Mesenchymal stem cell (in vitro differentiated cells and primary cell): ENCODE data around the gene ASMTL.

ENCODE experiments used
- DNase-seq: peaks from one replicate; pipeline ENCODE4 v3.0.0-alpha.2; 2013
- H2AFZ ChIP-seq: one replicate; pipeline ENCODE4 v1.6.1; 2013; ENCODE audit warnings: low read depth, mild to moderate bottlenecking, control low read depth, inconsistent platforms, low read length, moderate library complexity
- H2AK5ac ChIP-seq: 2 replicates; pipeline ENCODE4 v1.6.1; 2013; ENCODE audit warnings: low read length, moderate library complexity, mild to moderate bottlenecking, inconsistent platforms; ENCODE audit not compliant: severe bottlenecking
- H2BK120ac ChIP-seq: one replicate; pipeline ENCODE4 v1.6.1; 2013; ENCODE audit warnings: low read depth, mild to moderate bottlenecking, inconsistent platforms, low read length, moderate library complexity
- H2BK12ac ChIP-seq, 2 experiments: one replicate each; pipeline ENCODE4 v1.6.1; 2013; ENCODE audit warnings: inconsistent platforms in 2 of 2, low read length in 2 of 2, mild to moderate bottlenecking in 2 of 2, moderate library complexity in 2 of 2, control low read depth in 1 of 2
- H2BK15ac ChIP-seq: one replicate; pipeline ENCODE4 v1.6.1; 2013; ENCODE audit warnings: mild to moderate bottlenecking, low read depth, inconsistent platforms; ENCODE audit not compliant: poor library complexity, severe bottlenecking
- H2BK5ac ChIP-seq: 2 replicates; pipeline ENCODE4 v1.6.1; 2013; ENCODE audit warnings: low read depth, mild to moderate bottlenecking, low read length, control low read depth, inconsistent platforms; ENCODE audit not compliant: poor library complexity, severe bottlenecking
- H3K14ac ChIP-seq, 2 experiments: one replicate each; pipeline ENCODE4 v1.6.1; 2013; ENCODE audit warnings: inconsistent platforms in 2 of 2, low read length in 2 of 2, control low read depth in 1 of 2, mild to moderate bottlenecking in 1 of 2, moderate library complexity in 1 of 2
- H3K18ac ChIP-seq, 2 experiments: one replicate each; pipeline ENCODE4 v1.6.1; 2013; ENCODE audit warnings: inconsistent platforms in 2 of 2, low read length in 2 of 2, control low read depth in 1 of 2, low read depth in 1 of 2, mild to moderate bottlenecking in 1 of 2
- H3K23ac ChIP-seq, 2 experiments: one replicate each; pipeline ENCODE4 v1.6.1; 2013; ENCODE audit warnings: inconsistent platforms in 2 of 2, low read length in 2 of 2, mild to moderate bottlenecking in 2 of 2, moderate library complexity in 2 of 2, control low read depth in 1 of 2
- H3K27ac ChIP-seq: 2 replicates; pipeline ENCODE4 v1.5.1; 2013; ENCODE audit warnings: mild to moderate bottlenecking, moderate library complexity, low read length, control low read depth, inconsistent platforms; ENCODE audit not compliant: poor library complexity, severe bottlenecking
- H3K27me3 ChIP-seq, 2 experiments: 2 replicates each; pipeline versions ENCODE4 v1.6.1 to v1.7.0; 2013; ENCODE audit warnings: low read length in 2 of 2, mild to moderate bottlenecking in 2 of 2, moderate library complexity in 2 of 2, control low read depth in 1 of 2, inconsistent platforms in 1 of 2; ENCODE audit not compliant: control insufficient read depth in 1 of 2, insufficient read depth in 1 of 2
- H3K36me3 ChIP-seq, 2 experiments: 2 replicates each; pipeline versions ENCODE4 v1.6.1 to v1.7.0; 2013; ENCODE audit warnings: low read length in 2 of 2, control low read depth in 1 of 2, inconsistent platforms in 1 of 2, low read depth in 1 of 2, mild to moderate bottlenecking in 1 of 2; ENCODE audit not compliant: insufficient read depth in 2 of 2, control insufficient read depth in 1 of 2
- H3K4ac ChIP-seq, 2 experiments: one replicate each; pipeline ENCODE4 v1.6.1; 2013; ENCODE audit warnings: inconsistent platforms in 2 of 2, low read length in 2 of 2, mild to moderate bottlenecking in 2 of 2, moderate library complexity in 2 of 2, control low read depth in 1 of 2, low read depth in 1 of 2
- H3K4me1 ChIP-seq: 2 replicates; pipeline ENCODE4 v1.6.1; 2013; ENCODE audit warnings: low read depth, low read length, control low read depth; ENCODE audit not compliant: control insufficient read depth, insufficient read depth
- H3K4me2 ChIP-seq: 2 replicates; pipeline ENCODE4 v1.6.1; 2013; ENCODE audit warnings: low read length, mild to moderate bottlenecking, inconsistent platforms; ENCODE audit not compliant: poor library complexity, severe bottlenecking
- H3K4me3 ChIP-seq, 2 experiments: 2 replicates each; pipeline versions ENCODE4 v1.5.1 to v1.7.0; 2013; ENCODE audit warnings: low read length in 2 of 2, mild to moderate bottlenecking in 2 of 2, control low read depth in 1 of 2, low read depth in 1 of 2; ENCODE audit not compliant: insufficient read depth in 1 of 2
- H3K79me1 ChIP-seq: replicated peaks from 2 replicates; pipeline ENCODE4 v1.6.1; 2013; ENCODE audit warnings: mild to moderate bottlenecking, control low read depth, low read length, inconsistent platforms; ENCODE audit not compliant: poor library complexity, severe bottlenecking
- H3K9ac ChIP-seq: 2 replicates; pipeline ENCODE4 v1.7.0; 2013; ENCODE audit warnings: mild to moderate bottlenecking, low read length, moderate library complexity
- H3K9me3 ChIP-seq: 2 replicates; pipeline ENCODE4 v1.7.0; 2013; ENCODE audit warnings: mild to moderate bottlenecking, low read length; ENCODE audit not compliant: control insufficient read depth
- H4K8ac ChIP-seq: one replicate; pipeline ENCODE4 v1.6.1; 2013; ENCODE audit warnings: inconsistent platforms, mild to moderate bottlenecking, low read length, moderate library complexity
- H4K91ac ChIP-seq: one replicate; pipeline ENCODE4 v1.6.1; 2013; ENCODE audit warnings: mild to moderate bottlenecking, low read length, inconsistent platforms
- WGBS: methylation state at CpG from one replicate; pipeline ENCODE4 v1.1.7; 2013; ENCODE audit warnings: mixed read lengths; 5-methylcytosine and 5-hydroxymethylcytosine counted together

ASMTL gene

DNA sequence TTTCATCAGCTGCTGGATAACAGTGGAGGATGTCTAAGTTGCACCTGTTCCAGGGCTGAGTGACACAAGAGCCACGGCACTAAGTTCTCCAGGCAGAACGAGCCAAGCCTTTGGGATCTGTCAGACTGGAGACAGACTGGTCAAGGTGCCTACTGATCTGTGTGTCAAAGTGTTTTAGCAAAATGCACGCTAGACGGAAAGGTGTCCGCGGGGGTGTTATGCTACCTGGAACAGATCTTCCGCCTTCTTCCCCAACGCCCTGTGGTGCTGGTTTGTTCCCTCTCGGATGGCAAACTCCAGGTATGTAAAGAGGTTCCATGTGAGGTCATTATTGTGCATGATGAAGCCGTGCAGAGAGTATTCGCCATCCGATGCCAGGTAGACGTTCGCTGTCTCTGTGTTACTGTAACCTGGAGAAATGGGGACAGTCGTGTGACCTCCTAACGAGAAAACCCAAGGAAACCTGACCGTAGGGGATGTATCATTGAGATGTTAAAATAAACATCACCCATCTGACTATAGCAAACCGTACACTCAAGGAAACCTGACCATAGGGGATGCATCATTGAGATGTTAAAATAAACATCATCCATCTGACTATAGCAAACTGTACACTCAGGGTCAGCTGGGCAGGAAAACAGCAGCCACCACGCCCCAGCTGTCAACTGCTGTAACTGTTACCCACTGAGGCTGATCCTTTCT is 31.1 kb downstream of the ASMTL start:
- H3K9ac ChIP-seq: no peak overlapping the region
- no peak overlapping the region for H4K91ac ChIP-seq
- no peak overlapping the region for H2AK5ac ChIP-seq
- no peak overlapping the region for H2BK15ac ChIP-seq
- no peak overlapping the region for H3K23ac ChIP-seq
- no peak overlapping the region for H3K27ac ChIP-seq
- H2BK12ac ChIP-seq: no peak overlapping the region
- no peak for DNase-seq
- WGBS: over 99% methylated on average over 16 of the region's 19 CpGs
- H3K9me3 ChIP-seq: peaks cover 23% of the 10 kb centered on the region
- H3K14ac ChIP-seq: no peak overlapping the region
- no peak overlapping the region for H3K4me3 ChIP-seq
- no peak overlapping the region for H3K4ac ChIP-seq
- peaks cover 72 to 86% of the 10 kb centered on the region in 2 experiments for H3K36me3 ChIP-seq
- H3K18ac ChIP-seq: no peak overlapping the region
- no peaks in the 10 kb centered on the region for H3K4me1 ChIP-seq
- no peak overlapping the region for H2BK120ac ChIP-seq
- H4K8ac ChIP-seq: no peak overlapping the region
- H3K27me3 ChIP-seq: no peaks in the 10 kb centered on the region
- H3K4me2 ChIP-seq: no peak overlapping the region
- no peak overlapping the region for H2BK5ac ChIP-seq
- no peaks in the 10 kb centered on the region for H3K79me1 ChIP-seq
- H2AFZ ChIP-seq: no peak overlapping the region

DNA sequence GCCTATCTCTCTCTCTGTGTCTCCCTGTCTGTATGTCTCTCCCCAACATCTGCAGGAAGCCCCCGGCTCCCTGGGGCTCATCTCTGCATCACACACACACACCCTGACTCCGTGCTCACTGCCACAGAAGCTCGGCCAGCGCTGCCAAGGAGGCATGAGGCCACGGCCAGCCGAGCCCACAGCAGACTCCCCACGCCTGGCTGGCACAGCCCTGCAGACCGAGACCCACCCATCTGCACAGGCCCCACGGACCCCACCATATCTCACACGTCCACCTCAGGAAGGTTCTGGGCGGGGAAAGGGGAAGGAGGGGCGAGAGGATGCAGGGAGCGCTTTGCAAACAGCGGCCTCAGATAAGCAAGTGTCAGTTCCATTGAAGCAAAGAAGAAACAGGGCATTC is 32.3 kb downstream of the ASMTL start:
- Histone ChIP-seq H3K4ac (no peak overlapping the region), H2BK120ac (no peak overlapping the region), H2AFZ (no peak overlapping the region), H2BK12ac (peak overlapping the region in 1 of 2 experiments; percentile 31), H3K4me3 (peak overlapping the region in 1 of 2 experiments; percentile 27), H3K4me1 (peaks cover 3% of the 10 kb centered on the region), H2BK15ac (no peak overlapping the region), H3K9me3 (peaks cover 23% of the 10 kb centered on the region), H3K79me1 (no peaks in the 10 kb centered on the region), H4K91ac (no peak overlapping the region), H3K36me3 (peaks cover 75 to 86% of the 10 kb centered on the region in 2 experiments), H3K23ac (no peak overlapping the region), H3K27me3 (no peaks in the 10 kb centered on the region), H3K14ac (no peak overlapping the region), H4K8ac (no peak overlapping the region), H2BK5ac (no peak overlapping the region), H2AK5ac (no peak overlapping the region), H3K4me2 (no peak overlapping the region), H3K9ac (no peak overlapping the region), H3K27ac (no peak overlapping the region), H3K18ac (no peak overlapping the region)
- WGBS: 92% methylated on average over 13 of the region's 14 CpGs
- DNase-seq: no peak

DNA sequence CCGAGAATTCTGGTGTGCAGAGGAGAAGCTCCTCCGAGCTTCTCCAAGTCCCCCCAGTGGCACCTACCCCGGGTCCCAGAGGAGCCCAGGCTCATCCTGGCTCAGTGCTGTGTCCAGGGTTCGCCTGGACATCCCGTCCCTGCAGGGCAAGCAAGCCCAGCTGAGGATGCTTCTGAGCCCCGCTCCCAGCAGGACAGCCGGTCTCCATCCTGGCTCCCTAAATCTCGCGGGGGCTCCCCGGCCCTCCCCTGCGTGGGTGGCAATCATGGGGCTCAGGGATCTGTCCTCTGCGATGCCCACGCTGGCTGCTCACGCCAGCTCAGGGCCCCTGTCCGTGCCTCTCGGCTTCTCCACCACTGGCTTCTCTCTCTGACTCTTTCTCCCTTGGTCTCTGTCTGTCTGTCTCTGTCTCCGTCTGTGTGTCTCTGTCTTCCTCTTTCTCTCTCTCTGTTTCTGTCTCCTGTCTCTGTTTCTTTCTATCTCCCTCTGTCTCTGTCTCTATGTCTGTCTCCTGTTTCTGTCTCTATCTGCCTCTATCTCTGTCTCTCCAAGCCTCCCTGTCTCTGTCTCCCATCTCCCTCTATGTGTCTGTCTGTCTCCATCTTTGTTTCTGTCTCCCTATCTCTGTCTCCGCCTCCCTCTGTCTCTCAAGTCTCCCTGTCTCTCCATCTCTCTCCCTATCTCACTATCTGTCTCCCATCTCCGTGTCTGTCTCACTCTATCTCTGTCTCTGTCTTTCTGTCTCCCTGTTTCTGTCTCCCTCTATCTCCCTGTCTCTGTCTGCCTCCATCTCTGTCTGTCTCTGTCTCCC is 33.0 kb downstream of the ASMTL start:
- Histone ChIP-seq H3K79me1 (no peaks in the 10 kb centered on the region), H4K91ac (no peak overlapping the region), H3K27ac (no peak overlapping the region), H3K36me3 (peaks cover 71 to 80% of the 10 kb centered on the region in 2 experiments), H3K27me3 (no peaks in the 10 kb centered on the region), H3K4me2 (no peak overlapping the region), H2AFZ (no peak overlapping the region), H3K14ac (no peak overlapping the region), H3K18ac (no peak overlapping the region), H4K8ac (no peak overlapping the region), H3K4me1 (peaks cover 3% of the 10 kb centered on the region), H3K9ac (no peak overlapping the region), H3K23ac (no peak overlapping the region), H3K9me3 (peaks cover 23% of the 10 kb centered on the region), H2AK5ac (no peak overlapping the region), H3K4ac (no peak overlapping the region), H2BK12ac (no peak overlapping the region), H2BK5ac (no peak overlapping the region), H3K4me3 (no peak overlapping the region), H2BK120ac (no peak overlapping the region), H2BK15ac (no peak overlapping the region)
- DNase-seq: no peak
- WGBS: 89% methylated on average over 19 of the region's 19 CpGs

DNA sequence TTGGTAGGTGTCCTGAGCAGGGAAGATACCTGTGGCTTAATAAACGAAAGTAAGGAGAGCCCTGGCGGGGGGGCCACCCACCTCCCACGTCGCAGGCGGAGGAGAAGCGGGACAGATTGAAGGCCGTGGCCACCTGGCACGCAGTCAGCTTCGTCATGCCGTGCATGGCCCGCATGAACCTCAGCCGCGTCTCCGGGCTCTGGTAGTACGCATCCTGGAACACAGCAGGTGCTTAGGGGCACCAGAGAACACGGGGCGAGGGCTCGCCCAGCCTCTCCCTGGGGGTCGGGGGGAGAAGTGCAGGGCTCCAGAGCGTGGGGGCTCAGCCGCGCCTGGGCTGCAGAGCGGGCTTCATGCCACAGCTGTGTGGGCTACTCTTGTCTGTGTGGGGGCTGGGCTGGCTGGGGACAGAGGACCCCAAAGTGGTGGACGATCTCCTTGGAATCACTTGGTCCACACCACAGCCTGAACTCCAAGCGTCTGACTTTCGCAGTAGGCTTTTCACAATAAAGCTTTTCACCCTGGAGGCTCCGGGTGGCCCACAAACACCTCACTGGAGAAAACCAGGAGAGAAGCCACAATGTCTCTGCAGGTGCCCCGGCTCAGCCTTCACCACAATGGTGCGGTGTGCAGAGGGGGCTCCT is 33.7 kb downstream of the ASMTL start:
- no peak overlapping the region for H2BK15ac ChIP-seq
- H3K4me2 ChIP-seq: no peak overlapping the region
- H2AFZ ChIP-seq: no peak overlapping the region
- H3K14ac ChIP-seq: no peak overlapping the region
- H3K27ac ChIP-seq: no peak overlapping the region
- peaks cover 3% of the 10 kb centered on the region for H3K4me1 ChIP-seq
- no peak overlapping the region for H2BK5ac ChIP-seq
- no peaks in the 10 kb centered on the region for H3K27me3 ChIP-seq
- H3K79me1 ChIP-seq: no peaks in the 10 kb centered on the region
- no peak overlapping the region for H2BK120ac ChIP-seq
- peaks cover 23% of the 10 kb centered on the region for H3K9me3 ChIP-seq
- WGBS: 94% methylated on average over 29 of the region's 29 CpGs
- no peak overlapping the region for H3K9ac ChIP-seq
- no peak overlapping the region for H2BK12ac ChIP-seq
- H3K23ac ChIP-seq: no peak overlapping the region
- peaks cover 72 to 86% of the 10 kb centered on the region in 2 experiments for H3K36me3 ChIP-seq
- no peak for DNase-seq
- H4K91ac ChIP-seq: no peak overlapping the region
- H3K18ac ChIP-seq: no peak overlapping the region
- H3K4me3 ChIP-seq: no peak overlapping the region
- H2AK5ac ChIP-seq: no peak overlapping the region
- H4K8ac ChIP-seq: no peak overlapping the region
- H3K4ac ChIP-seq: no peak overlapping the region
